Measurements from ENCODE around the gene SH3PXD2A.
A peak's percentile ranks its signal among the peaks of the same experiment; 100 is the strongest.

SH3PXD2A gene

DNA sequence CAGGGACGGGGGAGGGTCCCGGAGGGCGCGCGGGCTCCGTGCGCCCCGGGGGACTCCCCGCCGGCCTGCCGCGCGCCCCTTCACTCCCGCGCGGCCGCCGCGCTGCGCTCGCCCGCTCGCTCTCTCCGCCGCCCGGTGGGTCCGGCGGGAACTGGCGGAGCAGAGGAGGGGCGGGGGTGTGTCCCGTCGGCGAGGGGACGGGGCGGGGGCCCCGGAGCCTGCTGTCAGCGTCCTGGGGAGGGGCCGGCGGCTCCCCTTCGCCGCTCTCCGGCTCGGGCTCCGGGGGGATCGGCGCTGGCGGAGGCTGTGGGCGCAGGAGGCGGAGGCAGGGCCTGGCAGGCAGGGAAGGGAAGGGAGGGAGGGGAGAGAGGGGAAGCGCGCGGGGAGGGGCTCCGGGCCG, at the start of gene SH3PXD2A:
Gene SH3PXD2A (minus strand): TSS at position 153 of the 400 bp plus-strand sequence. CDS start 310 bp downstream, outside the sequence.
- DNase-seq (ENCODE audit: low spot score), result peak; percentile 71

DNA sequence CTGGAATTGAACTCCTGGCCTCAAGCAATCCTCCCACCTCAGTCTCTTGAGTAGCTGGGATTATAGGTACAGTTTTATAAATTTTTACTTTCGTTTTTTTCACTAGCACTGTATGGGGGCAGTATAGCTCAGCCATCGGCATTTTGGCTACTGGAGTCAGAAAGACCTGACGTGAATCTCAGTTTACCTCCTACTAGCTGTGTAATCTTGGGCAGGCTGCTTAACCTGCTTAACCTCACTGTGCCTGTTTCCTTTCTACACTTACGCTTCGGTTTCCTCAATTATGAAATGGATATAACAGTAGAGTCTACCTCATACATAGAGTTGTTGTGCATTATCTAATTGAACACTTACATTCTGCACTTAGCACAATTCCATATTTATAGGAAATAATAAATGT, 45.9 kb upstream of the SH3PXD2A start:
- no peak for DNase-seq (ENCODE audit: low spot score)

GRCh38 chr10:103899312-103899711, 43.9 kb upstream of the SH3PXD2A start:
- no peak for DNase-seq (ENCODE audit: low spot score)

GRCh38 chr10:103897241-103897774, 41.9 kb upstream of the SH3PXD2A start:
- no peak for DNase-seq (ENCODE audit: low spot score)

DNA sequence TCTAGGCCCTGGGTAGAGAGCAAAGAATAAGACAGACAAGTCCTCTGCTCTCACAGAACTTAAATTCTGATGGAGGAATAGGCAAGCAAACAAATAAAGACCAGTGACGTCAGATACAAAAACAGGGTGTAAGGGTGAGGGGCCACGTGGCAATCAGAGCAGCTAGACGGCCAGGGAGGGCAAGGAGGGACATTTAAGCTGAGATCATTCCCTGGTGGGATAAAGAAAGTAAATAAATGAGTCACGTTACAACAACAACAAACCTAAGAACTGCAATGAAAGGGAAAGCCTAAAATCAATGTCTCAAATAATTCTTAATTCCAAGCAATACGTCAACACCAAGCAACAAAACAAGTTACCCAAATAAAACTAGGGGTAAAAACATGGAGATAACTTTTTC, 40.8 kb upstream of the SH3PXD2A start:
- DNase-seq (ENCODE audit: low spot score), result no peak

DNA sequence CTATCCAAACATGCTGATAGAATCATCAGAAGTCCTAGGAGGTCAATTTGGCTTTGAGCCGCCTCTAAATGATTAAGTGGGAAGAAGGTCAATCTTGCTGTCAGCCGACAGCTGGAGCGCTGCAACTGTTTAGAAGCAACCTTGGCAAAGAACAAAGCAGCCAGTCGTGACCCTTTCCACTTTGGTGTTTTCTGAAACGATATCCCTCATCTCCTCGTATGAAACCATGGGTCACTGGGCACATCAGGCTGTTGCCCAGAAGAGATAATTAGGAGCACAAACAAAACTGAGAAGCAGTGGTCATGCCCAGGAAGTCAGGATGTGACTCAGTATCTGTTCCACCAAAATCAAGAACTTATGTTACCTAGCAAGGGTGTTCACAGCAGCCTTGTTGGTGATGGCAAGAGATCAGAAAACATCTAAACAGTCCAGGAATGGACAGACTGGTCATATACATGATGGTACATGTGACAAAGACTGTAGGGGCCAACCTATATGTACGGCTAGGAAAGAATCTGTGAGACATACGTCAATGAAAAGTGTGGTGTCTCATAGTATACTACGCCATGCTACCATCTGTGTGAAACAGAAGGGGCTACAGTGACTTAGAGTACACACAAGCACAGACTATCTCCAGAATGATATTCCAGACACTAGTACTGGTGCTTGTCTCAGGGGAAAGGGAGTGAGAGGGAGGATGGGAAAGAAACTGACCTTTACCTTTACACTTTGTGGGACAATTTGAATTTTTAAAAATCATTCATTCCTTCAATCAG, 40.2 kb upstream of the SH3PXD2A start:
- peak; percentile 33 for DNase-seq (ENCODE audit: low spot score)

DNA sequence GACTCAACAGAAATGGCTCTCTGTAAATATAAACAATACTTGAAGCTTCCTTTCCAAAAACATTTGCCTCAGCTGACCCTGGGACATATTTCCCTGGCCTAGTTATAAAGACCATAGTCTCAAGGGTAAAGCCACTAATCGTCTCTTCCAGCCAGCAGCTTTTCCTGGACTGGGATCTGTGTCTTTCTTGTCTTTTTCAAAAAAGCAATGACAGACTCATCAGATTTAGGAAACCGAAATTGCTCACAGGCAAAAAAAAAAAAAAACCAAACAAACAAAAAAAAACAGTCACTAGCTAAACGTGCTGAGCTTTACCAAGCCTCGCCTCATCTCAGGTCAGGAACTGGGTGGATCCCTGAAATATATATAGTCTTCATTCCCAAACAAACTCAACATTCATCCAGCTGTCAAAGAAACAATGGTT, 39.1 kb upstream of the SH3PXD2A start:
- DNase-seq (ENCODE audit: low spot score), result no peak

DNA sequence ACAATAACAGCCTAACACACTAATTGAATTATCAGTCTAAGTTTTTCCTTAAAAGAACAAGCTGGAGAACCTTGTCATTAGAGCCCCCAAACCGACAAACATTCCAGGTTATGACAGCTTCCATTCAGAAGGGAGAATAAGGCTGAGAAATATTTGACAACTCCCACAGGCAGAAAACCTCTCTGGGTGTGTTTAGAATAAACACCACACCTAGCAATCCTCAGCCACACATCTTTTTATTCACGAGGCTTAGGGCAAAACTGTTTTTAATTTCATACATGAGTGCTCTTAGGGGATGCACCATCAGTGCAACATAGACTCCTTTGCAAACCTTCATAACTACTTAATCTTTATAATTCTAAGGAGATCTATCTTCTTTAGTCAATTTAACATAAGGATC, 38.4 kb upstream of the SH3PXD2A start:
- DNase-seq (ENCODE audit: low spot score), result no peak

DNA sequence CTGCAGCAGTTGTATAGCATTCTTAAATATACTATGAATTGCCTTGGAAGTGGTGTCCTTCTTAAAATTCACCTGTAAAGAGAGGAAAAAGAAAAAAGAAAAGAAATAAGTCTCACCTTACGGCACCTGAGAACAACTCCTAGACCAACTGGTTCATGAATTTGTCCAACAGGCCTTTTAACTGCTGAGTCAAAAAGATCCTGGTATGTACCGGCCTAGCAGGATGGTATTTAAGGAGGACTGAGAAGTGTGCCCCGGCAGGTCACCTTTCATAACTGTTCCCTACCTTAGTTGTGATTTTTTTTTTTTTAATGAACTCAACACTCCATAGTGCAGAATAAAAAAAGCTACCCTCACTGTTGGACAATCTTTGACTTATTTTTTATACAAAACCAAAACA, 36.8 kb upstream of the SH3PXD2A start:
- no peak for DNase-seq (ENCODE audit: low spot score)

GRCh38 chr10:103890688-103891087, 35.3 kb upstream of the SH3PXD2A start:
- no peak for DNase-seq (ENCODE audit: low spot score)

DNA sequence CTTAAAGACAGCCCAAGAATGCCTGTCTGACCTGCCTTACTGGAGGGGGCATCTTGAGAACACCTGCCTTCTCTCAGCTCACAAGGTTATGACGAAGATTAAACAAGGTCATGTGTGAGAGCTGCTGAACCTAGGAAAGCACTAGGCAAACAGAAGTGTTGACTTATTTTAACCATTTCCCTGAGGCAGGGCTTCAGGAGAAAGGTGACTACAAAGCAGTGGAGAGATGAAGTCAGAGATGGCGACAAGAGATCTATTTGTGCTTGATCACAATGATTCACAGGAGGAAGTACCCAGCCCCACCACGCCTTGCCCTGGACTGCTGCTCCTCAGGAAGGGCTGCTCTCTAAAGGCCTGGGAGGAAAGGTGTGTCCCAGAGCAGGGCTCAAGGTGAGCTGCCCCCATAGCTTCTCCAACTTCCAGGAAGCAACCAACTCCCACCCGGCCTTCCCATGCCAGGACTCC, 34.9 kb upstream of the SH3PXD2A start:
- no peak for DNase-seq (ENCODE audit: low spot score)

DNA sequence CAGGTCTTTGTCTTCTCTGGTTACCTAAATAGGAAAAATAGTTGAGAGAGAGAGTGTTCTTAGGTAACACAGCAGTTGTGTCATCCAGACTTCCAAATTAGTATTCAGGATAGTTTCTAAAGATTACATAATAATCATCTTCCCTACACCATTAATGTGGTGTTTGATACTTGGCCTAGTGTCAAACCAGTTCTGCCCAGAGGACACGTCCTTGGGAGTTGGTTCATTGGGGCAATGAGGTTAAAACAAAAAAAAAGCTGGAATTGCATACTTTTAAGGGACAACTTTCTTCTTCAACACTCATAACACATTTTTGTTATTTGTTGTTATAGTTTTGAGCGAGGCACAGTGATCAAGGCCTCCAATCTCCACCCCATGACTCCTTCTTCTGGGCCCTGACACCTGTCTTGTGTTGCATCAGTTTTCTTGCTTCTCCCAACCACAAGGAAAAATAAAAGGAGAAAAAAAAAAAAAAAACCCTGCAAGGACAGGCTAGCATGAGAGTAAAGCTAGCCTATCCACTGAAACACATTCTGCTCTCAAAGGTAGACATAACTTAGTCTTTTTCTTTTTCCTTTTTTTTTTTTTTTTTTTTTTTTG, 33.8 kb upstream of the SH3PXD2A start:
- DNase-seq (ENCODE audit: low spot score), result no peak

- DNase-seq (ENCODE audit: low spot score), result peak; percentile 76
Observed at GRCh38 chr10:103888113-103888841, 32.9 kb upstream of the SH3PXD2A start.

- DNase-seq (ENCODE audit: low spot score), result no peak
Observed at GRCh38 chr10:103885617-103886016, 30.2 kb upstream of the SH3PXD2A start.

DNA sequence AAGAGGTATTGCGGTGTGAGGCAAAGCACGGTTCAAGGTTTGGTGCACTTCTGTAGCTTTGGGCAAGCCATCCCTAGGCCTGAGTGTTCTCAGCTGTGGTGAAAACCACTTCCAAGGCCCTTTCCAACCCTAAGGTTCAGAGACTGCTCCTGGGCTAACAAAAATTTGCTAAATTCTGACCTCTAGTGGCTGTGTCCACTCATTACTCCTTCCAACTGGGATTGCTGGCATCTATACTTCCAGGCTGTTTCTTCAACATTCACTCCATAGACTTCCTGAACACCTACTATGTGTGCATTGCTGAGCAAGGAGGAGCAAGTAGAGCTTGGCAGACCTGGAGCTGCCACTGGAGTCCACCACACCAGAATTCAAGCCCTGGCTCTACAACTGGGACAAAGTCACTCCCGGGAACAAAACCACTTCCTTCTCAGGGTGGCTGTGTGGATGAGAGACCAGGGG, 29.3 kb upstream of the SH3PXD2A start:
- peak; percentile 76 for DNase-seq (ENCODE audit: low spot score)

GRCh38 chr10:103882285-103883007, 27.1 kb upstream of the SH3PXD2A start:
- DNase-seq (ENCODE audit: low spot score), result no peak

- DNase-seq (ENCODE audit: low spot score), result no peak
Observed at GRCh38 chr10:103881416-103882284, 26.3 kb upstream of the SH3PXD2A start.

DNA sequence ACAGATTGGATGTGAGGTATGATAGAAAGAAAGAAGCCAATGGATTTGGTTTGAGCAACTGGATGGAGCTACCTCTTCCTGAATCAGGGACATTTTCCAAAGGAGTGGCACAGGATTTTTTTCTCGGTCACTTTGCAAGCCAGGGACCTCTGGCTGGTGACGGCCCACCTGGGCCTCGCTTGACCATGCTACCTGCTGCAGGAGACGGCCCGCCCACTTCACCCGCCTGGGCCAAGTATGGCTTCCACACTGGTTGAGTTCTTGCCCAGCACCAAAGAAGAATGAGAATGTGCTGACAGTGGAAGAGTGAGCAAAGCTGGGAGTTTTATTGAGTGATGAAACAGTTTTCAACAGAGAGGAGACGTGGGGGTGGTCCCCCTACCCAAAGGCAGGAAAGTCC, 24.5 kb upstream of the SH3PXD2A start:
- DNase-seq (ENCODE audit: low spot score), result no peak

DNA sequence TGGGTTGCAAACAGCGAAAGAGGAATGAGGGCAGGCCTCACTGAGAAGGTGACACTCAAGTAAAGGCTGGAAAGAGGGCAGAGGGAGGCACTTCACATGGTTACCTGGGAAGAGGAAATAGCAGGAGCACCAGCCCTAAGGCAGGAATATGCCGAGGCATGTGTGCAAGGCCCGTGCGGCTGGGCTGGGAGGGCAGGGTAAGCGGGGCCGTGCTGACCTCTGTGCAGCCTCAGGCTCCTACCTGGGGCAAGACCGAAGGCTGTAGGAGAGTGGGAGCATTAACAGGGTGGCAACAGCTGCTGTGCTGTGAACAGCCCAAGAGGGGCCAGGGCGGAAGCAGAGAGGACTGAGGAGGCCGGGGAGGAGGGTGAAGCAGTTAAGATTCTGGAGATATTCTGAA, 24.0 kb upstream of the SH3PXD2A start:
- DNase-seq (ENCODE audit: low spot score), result no peak

GRCh38 chr10:103877861-103878260, 22.5 kb upstream of the SH3PXD2A start:
- no peak for DNase-seq (ENCODE audit: low spot score)

- no peak for DNase-seq (ENCODE audit: low spot score)
Observed at GRCh38 chr10:103876155-103876554, 20.8 kb upstream of the SH3PXD2A start.

Data from AG08396 (cell line).